CD4-positive, alpha-beta T cell treated with Interleukin-6 at 100 ng/mL for 8 hours (primary cell): ENCODE data around the gene ZBTB47.

Source experiments
- DNase-seq: peaks from one replicate; pipeline ENCODE4 v3.0.0-alpha.2; 2020; ENCODE audit warnings: mixed read lengths, low spot score

The ZBTB47 gene

DNA sequence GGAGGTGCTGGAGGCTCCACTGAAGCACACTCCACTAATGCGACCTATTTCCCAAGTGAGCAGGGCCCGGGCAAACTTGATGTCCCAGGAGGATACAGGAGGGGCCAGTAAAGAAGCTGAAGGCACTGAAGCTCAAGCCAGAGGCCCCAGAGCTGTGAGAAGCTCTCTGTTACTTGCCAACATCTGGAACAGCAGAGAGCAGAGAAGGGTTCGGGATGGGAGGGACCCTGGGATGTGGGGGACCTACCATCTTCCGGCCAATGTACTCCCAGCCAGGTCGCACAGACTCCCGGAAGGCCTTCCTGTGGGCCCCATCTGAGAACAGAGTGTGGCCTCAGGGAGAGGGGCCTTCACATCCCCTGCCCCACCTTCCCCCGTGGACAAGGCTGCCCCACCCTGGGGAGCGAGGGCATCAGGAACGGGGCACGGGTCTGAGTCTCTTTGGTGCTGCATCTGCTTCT, 46.0 kb downstream of the ZBTB47 start:
- DNase-seq = no peak

DNA sequence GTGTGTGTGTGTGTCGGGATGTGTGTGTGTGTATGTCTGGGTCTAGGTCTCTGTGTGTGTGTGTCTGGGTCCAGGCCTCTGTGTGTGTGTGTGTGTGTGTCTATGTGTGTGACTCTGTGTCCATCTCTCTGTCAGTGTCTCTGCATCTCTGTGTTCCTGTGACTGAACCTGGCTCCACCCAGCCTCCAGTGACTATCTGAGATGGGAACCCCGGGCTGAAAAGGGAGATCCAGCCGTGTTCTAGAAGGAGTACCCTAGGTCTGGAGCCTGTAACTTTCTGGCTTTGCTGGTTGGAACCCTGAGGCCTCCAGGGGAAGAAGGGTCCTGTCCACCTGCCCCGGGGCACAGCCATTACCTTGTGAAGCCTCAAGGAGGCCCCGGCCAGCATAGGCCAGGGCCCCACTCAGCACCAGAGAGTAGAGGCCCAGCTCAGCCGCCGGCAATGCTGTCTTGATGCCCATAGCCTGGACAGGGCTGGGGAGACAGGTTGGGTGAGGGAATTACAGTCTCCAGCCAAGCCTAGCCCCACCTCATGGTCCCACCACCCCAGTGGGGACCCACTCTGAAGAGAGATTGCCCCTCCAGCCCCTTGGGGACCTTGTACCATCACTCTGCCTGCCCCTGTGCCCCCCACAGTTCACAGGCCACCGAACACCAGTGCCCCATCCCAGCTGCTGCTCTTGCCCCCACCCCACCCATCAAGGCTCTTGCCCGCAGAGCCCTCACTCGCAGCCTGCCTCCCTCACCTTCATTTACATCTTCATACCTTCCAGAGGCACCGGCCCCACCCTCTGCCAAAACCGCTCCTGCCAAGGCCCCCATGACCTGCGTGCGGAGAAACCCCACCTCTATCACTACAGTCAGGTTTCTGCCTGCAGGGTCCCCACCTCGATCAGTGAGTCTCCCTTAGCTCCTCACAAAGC, 47.1 kb downstream of the ZBTB47 start:
- DNase-seq = no peak

DNA sequence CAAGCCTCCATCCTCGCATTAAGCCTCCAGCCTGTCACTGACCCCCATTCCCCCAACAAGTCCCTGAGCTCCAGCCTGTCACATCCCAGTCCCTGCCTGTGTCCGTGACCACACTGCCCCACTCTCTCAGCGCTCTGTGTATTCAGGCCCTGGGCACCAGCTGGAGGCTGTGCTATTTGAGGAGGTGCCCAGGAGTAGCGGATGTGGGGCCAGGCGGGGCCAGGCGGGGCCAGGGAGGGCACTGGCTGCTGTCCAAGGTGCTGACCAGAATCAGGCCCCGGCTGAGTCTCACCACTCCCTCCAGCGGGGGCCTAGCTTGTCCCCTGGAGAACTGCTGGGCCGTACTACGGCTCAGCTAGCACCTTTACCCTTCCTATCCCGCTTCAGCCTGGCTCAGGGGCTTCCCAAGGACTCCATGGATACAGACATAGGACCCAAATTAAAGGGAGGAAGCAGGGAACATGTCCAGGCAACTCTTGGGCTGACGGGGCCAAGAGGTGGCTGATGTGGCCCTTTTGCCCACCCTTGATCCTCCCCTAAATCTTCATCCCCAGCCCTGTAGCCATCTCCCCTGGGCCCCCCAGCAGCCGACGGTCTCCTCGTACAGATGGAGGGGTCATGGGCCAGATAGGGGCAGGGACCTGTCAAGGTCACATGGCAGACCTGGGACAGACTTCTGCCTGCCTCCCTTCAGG, 48.0 kb downstream of the ZBTB47 start:
- DNase-seq = peak; percentile 39

DNA sequence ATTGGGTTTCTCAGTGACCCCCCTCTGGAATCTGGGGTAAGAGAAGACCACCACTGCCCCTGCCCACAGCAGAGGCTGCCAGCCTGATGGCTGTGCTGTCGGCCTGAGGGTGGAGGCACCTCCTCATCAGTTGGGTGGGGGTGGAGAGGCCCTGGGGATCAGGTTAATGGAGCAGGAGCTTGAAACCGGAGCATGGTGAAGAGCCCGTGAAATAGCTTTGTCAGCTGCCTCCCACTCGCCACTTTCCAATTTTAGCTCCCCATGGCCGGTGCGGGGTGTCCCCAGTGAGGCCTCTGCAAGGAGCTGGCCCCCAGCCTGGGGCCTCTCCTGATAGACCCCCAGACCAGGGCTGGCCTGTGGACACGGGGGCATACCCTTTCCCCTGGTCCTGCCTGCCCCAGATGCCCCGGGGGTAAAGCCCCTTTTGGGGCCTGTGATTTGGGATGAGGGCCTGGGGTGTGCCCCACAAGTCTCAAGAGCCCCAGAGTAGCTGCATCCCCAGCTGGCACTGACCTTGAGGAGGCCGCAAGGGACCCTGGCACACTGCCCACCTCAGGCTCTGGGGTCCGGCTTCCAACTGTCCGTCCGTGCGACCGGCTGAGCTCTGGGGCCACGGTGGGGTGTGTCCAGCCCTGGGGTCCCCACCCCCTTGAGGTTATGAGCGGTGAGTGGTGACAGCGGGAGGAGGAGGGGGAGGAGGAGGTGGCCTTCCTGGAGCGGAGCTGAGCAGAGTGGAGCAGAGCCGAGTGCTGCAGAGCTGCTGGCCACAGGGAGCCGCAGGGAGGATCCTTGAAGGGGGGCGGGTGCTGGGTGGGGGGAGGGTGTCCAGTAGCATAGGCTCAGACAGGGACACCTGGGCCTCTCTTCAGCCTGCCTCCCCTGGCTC, 48.8 kb downstream of the ZBTB47 start, which contains the start of gene HHATL:
Gene HHATL, minus strand, starts transcription at position 733 of the 886 bp plus-strand sequence. CDS start 1,972 bp downstream, outside the sequence.
- DNase-seq = no peak

DNA sequence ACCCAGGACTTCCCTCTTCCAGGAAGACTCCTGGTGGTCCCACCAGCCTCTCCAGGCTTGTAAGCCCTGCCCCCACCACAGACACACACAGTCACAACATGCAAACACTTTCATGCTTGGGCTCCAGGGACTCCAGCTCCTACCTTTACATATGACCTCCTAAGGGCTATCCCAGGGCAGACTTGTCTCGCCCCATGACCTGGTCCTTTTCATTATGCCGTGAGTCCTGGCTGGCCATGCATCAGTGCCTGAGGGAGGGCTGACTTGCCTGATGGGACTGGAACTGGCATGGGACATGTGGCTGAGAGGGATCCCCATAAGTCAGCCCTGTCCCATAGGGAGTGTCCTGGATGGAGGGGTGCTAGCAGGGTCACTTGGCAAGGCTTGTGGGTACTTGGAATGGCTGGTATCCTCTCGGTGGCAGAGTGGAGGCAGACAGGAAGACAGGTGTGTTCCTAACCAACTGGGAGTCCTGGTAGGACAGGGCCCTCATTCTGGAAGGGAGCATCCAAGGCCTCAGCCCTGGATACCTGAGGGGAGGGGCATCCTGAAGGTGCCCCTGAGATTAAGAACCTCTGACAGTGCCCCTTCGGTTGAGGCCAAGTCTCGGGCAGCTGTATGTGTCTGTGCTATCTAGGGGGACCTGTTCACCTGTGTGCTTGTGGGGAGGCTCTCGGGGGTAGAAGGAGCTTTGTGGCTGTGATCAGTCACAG, 49.6 kb downstream of the ZBTB47 start:
- DNase-seq = no peak

DNA sequence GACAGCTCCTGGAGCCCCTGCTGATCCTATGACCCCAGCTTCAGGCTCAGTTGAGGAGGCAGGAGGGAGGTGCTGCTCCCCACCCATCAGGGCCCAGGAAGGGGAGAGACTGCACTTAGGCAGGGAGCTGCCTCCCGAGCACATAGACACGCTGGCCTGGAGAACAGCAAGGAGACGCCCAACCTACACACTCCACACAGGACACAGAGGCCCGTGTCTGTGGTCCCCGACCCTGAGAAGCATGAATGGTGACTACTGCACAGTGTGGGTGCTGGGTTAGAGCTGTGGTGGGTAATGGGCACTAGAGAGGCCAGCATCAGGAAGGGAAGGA, 50.2 kb downstream of the ZBTB47 start:
- no peak for DNase-seq

DNA sequence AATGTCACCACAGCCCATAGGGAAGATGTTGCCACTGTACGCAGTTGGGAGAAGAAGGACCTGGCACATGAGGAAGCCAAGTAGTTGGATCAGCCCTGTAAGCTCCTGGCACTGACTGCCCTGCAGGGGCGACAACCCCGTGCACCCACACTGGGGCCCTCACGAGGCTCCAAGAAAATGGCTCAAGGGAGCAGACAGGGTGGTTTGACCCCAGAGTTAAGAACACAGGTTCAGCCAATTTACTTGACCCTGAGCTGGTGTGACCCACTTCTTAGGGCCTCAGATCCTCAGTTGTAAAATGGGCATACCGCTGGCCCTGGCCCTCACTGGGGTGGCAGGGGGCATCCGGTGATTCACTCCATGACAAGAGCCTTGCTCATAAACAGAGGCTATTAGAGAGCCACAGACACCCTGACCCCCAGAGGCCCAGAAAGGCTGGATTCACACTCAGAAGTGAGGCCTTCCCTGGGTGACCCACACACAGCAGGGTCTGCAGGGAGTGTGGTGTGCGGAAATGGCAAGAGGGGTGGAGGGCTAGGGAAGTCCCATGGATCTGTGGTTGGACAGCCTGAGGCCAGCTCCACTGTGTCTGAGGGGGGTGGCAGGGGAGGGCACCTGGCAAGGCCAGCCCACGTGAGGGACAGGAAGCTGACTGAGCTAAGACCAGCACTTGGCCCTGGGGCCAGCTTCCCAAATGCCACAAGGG, 50.8 kb downstream of the ZBTB47 start:
- DNase-seq = no peak

DNA sequence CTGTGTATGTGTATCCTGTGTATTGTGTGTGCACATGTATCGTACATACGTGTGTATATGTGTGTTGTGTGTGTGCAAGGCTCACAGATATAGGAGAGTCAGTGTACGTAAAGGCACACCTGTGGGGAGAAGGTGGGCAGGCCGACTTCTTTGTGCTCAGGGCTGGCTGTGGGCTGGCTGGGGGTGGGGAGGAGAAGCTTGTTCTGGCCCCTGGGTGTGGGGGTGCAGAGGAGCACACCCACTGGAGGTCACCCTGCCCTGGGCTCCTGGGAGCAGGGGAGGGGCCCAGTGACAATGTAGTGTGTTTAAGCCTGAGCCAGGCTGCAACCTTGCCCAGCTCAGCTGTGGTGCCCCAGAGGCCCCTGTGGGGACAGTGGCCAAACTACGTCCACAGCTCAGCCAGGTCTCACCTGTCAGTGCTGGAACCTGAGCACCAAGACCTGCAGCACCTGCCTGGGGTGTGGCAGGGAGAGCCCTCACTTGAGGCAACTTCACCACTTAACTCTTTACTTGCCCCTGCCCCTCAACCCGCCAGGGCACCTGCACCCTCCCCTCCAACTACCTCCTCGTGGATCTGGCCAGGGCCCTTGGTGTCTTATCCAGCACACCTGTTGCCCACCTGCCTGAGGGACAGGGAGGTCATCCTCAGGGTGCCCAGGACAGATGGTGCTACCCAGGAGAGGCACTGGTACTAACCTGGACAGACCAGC, 51.7 kb downstream of the ZBTB47 start:
- DNase-seq = no peak

DNA sequence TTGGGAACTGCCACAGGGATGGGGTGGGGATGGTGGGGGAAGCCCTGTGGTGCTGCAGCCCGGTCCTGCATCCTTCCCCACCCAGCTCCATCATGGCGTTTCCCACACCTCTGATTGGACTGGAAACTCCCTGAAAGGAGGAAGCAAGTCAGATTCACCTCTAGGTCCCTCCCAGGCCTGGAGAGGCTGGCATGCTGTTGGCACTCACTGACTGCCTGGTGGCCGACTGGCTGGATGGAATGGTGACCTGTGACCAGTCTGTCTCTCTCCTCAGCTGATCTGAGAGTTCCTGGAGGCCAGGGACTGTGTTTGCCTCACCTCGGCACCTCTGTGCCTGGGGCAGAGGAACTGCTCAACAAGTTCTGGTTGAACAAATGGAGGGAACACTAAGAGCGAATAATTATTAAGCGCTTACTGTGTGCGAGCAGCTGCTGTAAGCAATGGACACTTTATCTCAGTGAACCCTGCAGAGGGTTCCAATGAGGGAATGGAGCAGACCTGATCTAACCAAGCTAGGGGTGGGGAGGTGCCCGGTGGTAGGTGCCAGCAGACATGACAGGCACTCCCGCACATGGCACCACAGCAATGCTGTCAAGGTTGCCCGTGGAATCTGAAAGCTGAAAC, 52.6 kb downstream of the ZBTB47 start:
- DNase-seq = no peak

DNA sequence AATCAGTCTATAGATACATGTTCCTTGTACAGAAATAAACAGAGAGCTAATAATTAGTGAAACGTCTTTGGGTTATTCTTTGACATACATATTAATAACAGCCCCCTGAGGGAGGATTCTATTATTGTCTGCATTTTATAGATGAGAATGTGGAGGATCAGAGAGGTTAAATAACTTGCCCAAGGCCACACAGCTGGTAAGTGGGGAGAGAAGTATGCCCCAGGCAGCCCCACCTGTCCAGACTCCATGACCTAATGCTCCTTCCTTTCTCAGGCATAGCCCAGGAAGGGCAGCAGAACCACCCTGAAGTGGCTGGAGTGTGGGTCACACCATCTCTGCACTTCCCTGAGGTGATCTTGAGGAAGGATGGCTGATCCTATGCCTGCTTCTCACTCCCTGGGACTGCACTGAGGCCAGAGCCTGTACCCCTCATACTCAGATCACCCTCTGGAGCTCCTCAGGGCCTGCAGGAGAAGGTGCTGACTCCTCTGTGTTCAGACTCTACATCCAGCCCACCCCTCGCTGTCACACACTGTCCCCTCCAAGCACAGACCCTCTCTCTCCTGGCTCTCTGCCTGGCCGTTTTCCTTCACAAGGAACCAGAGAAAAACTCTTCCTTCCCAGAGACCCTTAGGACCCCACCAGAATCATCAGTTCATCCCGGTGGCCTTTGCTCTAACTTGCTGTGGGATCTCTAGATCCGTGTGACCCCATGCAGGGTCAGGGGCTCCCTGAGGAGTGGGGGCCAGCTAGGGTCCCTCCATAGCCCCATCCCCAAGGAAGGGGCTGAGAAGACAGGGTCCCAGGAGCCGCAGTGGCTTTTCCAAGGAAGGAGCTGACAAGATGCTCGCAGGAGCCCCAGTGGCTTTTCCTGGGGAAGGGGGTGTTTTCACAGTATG, 53.5 kb downstream of the ZBTB47 start:
- DNase-seq = no peak

DNA sequence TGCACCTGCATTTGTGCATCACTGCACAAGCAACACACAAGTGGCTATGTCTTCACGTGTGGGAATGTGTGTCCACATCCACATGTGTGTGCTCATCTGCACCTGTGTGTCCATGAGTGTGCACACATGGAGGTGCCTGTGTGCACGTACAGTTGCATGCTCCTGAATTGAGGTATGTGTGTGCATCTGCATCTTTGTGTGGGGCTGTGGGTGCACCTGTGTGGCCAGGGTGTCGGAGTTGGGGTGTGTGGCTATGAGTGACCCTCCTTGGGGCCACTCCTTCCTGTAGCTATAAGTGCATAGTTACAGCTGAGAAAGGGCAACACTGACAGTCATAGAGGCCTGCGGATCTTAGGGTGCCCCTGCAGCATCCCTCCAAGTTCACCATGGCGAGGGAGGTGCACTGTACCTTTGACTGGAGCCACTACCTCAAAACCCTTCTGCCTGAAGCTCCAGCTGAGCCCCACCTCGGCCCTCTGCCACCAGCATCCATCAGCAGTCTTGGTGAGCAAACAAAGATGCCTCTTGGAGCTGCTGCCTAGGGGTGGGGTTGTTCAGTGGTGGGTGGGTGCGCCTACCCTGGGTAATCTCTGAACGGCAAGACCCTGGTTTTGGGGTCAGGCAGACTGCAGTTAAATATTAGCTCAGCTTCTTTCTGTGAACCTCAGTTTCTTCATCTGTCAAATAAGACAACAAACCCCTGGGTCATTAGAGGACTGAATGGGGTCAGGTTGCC, 54.3 kb downstream of the ZBTB47 start:
- no peak for DNase-seq

DNA sequence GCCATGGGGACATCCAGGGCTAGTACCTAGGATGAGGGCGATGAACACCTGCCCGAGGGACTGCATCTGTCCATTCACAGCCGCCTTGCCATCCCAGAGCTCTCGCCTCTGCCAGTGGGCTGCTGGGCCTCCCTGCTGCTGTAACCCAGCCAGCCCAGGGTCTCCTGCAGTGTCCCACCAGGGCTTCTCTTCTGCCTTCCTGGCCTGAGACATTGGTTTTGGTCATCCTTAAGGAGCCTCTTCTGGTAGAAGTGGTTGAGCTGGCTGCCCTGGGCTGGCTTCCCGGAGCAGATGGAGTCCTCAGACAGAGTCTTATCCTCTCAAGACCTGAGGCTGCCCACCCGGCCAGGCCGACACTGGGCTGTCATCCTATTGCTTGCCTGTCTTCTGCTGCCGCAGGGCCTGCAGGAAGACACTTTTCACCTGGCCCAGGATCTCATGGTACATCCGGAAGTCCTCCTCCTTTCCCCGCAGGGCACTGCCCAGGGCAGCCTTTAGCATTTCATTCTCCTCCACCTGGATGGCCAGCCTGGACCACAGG, 55.2 kb downstream of the ZBTB47 start:
- no peak for DNase-seq

DNA sequence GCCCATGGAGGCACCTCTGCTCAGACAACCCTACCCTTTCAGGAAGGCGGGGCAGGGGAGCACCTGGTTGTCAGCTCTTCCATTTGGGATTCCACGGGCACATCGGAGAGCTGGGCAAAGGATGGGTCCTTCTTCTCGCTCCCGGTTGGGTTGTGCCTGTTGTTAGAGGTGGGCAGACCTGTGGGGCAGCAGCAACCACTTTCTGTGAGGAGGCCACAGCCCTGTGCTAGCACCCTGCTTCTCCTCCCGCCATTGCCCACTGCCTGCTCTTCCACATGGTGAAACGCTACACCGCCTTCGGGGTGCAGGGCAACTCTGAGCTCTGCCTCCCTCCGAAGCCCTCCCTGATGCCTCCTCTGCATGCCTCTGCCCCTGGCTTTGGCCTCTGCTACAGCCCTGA, 56.1 kb downstream of the ZBTB47 start:
- no peak for DNase-seq

DNA sequence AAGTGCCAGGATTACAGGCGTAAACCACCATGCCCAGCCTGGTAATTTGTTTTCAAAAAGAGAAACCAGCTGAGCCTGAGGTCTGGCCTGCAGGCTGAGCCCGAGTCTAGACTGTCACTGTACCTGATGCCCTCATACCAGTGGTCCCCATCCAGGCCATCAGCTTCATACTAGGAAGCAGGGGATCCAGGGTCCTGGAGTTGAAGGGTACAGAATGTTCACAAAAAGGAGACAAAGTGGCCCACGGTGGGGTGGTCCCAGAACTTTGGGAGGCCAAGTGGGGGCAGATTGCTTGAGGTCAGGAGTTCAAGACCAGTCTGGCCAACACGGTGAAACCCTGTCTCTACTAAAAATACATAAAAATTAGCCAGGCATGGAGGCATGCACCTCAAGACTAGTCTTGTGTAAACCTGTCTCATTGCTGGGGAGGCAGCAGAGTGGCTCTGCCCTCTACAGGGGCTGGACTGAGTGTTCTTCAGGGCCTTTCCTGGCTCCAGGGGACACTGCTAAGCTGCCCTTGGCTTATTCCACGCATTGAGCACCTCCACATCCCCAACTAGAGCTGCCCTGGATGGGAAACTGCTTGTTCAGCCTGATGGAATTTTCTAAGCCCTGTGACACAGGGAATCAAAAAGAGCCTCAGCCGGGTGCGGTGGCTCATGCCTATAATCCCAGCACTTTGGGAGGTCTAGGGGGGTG, 57.0 kb downstream of the ZBTB47 start:
- DNase-seq = no peak

DNA sequence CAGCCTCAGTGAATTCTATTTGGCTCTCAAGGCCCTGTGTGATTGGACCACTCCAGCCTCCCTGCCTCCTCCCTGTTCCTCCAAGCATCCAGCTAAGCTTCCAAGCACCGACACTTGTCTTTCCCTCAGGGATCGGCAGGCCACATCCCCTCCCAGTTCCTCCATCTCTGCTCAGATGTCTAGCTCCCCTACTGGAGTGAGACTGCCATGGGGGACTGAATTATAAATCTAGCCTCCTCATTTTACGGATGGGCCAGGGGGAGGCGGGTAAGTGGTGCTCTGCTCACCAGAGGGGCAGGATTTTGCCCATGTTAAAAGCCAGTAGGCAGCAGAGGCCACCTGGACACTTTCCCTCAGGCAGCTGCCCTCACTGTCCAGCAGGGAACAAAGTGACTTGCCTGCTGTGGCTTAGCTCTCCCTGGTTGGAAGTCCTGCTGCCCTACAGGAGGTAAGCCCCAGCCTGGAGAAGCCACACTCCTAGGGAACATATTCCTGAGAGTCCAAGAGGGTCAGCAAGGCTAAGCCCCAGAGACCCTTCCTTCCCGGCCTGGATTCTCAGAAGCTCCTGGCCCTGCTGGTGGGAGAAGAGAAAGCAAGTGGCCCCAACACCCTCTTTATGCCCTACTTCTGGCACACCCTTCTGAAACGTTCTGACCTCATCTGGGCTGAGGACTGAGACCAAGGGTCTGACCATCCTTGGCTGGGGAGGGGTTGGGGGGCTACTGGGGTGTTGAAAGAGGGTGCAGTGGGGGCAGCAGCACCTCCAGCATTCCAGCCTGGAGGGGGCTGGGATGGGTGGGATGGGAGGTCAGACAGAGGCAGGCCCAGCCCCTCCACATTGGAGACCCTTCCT, 58.2 kb downstream of the ZBTB47 start:
- DNase-seq = no peak

DNA sequence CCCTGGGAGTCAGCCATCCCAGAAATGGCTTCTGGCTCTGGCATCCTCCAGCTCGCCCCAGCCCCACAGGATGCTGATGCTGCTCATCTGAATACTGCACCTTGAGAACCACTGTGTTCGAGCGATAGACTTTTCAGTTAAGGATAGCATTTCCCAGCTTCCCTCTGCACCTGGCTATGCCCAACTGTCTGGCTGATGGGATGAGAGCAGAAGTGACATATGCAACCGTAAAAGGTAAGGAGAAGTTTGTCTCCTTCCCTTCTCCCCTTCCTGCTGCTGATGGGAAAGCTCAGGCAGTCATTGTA, 58.8 kb downstream of the ZBTB47 start:
- no peak for DNase-seq
